Measurements from ENCODE around the gene RPS6KL1.

Gene RPS6KL1

DNA sequence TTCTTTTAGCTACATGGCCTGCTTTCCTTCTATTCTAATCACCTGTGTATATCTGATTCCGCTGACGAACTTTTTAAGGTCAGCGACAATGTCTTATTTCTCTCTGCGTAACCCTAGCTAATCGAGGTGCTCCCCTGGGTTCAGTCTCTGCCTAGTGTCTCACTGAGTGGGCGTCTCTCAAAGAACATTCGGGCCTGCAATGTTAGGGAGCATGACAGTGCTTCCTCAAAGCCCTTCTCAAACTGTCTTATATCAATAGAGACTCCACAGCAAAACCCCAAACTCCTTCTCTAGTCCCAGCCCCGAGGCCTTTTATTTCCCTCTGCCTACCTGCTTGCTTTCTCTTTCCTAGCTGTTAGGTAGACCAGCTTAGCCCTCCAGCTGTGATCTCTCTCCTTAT, 13.7 kb upstream of the RPS6KL1 start:
- Histone ChIP-seq H3K4me3 (ENCODE audit: low read length in 2 of 2) (no peak overlapping the region), H2BK5ac (ENCODE audit: low read length) (no peak overlapping the region), H3K27ac (replicated peaks; ENCODE audit: low read length) (no peak overlapping the region), H4K91ac (ENCODE audit: low read depth, low read length, poor library complexity) (no peak overlapping the region), H3K18ac (ENCODE audit: low read length) (no peak overlapping the region), H3K27me3 (ENCODE audit: control insufficient read depth in 3 of 3, insufficient read depth in 3 of 3, low read depth in 1 of 3, low read length in 3 of 3) (peaks cover 0 to 29% (median 0%) of the 10 kb centered on the region in 3 experiments), H2AFZ (ENCODE audit: low read length) (no peak overlapping the region), H3K4me1 (ENCODE audit: control insufficient read depth in 2 of 2, insufficient read depth in 1 of 2, low read depth in 1 of 2, low read length in 2 of 2) (peaks cover 9 to 12% of the 10 kb centered on the region in 2 donors), H3K23ac (ENCODE audit: low read depth, low read length, poor library complexity) (no peak overlapping the region), H3K14ac (ENCODE audit: low read length) (no peak overlapping the region), H2AK5ac (ENCODE audit: low read depth, low read length) (no peak overlapping the region), H3K4me2 (ENCODE audit: insufficient read depth, low read length, poor library complexity, severe bottlenecking) (no peak overlapping the region), H3K36me3 (replicated peaks in 1 of 2; ENCODE audit: control insufficient read depth in 2 of 2, insufficient read depth in 2 of 2, low read length in 2 of 2) (no peaks in the 10 kb centered on the region), H3K79me1 (ENCODE audit: low read depth, low read length) (no peaks in the 10 kb centered on the region), H3K9me3 (replicated peaks in 1 of 2; ENCODE audit: control insufficient read depth in 2 of 2, insufficient read depth in 1 of 2, low read depth in 1 of 2, low read length in 2 of 2) (no peaks in the 10 kb centered on the region), H3K4ac (ENCODE audit: low read length) (no peak overlapping the region), H4K8ac (ENCODE audit: low read depth, low read length) (no peak overlapping the region), H2BK12ac (ENCODE audit: low read length) (no peak overlapping the region), H3K9ac (ENCODE audit: low read depth, low read length, poor library complexity) (no peak overlapping the region), H2BK120ac (ENCODE audit: low read depth, low read length) (no peak overlapping the region), H2BK15ac (ENCODE audit: low read length) (no peak overlapping the region)
- no peak for DNase-seq (ENCODE audit: low spot score)
- WGBS, 2 donors (ENCODE audit: extremely low coverage in 2 of 2, insufficient read length in 2 of 2, insufficient replicate concordance in 1 of 2), result no CpG with 5 or more reads among the region's 8 CpGs

DNA sequence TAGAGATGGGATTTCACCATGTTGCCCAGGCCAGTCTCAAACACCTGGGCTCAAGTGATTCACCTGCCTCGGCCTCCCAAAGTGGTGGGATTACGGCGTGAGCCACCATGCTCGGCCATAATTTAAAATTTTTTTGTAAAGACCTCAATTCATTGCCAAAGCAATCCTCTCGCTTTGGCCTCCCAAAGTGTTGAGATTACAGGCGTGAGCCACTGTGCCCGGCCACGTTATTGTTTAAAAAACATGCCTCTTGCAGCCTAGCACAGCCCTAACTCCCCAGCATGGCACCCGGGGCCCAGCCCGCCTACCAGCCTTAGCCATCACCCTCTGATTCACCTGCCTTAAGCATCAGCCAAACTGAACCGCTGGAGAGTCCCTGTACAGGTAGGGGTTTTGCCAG, 13.1 kb upstream of the RPS6KL1 start:
- H4K91ac ChIP-seq (ENCODE audit: low read depth, low read length, poor library complexity), result no peak overlapping the region
- no CpG with 5 or more reads among the region's 11 CpGs for WGBS, 2 donors (ENCODE audit: extremely low coverage in 2 of 2, insufficient read length in 2 of 2, insufficient replicate concordance in 1 of 2)
- no peak overlapping the region for H2BK15ac ChIP-seq (ENCODE audit: low read length)
- H3K18ac ChIP-seq (ENCODE audit: low read length), result no peak overlapping the region
- H2BK120ac ChIP-seq (ENCODE audit: low read depth, low read length), result no peak overlapping the region
- no peak overlapping the region for H3K27ac ChIP-seq (replicated peaks; ENCODE audit: low read length)
- H3K79me1 ChIP-seq (ENCODE audit: low read depth, low read length), result no peaks in the 10 kb centered on the region
- no peaks in the 10 kb centered on the region for H3K9me3 ChIP-seq (replicated peaks in 1 of 2; ENCODE audit: control insufficient read depth in 2 of 2, insufficient read depth in 1 of 2, low read depth in 1 of 2, low read length in 2 of 2)
- H2BK12ac ChIP-seq (ENCODE audit: low read length), result no peak overlapping the region
- H3K14ac ChIP-seq (ENCODE audit: low read length), result no peak overlapping the region
- peaks cover 8 to 9% of the 10 kb centered on the region in 2 donors for H3K4me1 ChIP-seq (ENCODE audit: control insufficient read depth in 2 of 2, insufficient read depth in 1 of 2, low read depth in 1 of 2, low read length in 2 of 2)
- no peak overlapping the region for H2BK5ac ChIP-seq (ENCODE audit: low read length)
- peaks cover 0 to 29% (median 0%) of the 10 kb centered on the region in 3 experiments for H3K27me3 ChIP-seq (ENCODE audit: control insufficient read depth in 3 of 3, insufficient read depth in 3 of 3, low read depth in 1 of 3, low read length in 3 of 3)
- H2AK5ac ChIP-seq (ENCODE audit: low read depth, low read length), result no peak overlapping the region
- H3K23ac ChIP-seq (ENCODE audit: low read depth, low read length, poor library complexity), result no peak overlapping the region
- H4K8ac ChIP-seq (ENCODE audit: low read depth, low read length), result no peak overlapping the region
- H3K4ac ChIP-seq (ENCODE audit: low read length), result no peak overlapping the region
- no peak overlapping the region for H3K4me3 ChIP-seq (ENCODE audit: low read length in 2 of 2)
- no peak for DNase-seq (ENCODE audit: low spot score)
- H3K4me2 ChIP-seq (ENCODE audit: insufficient read depth, low read length, poor library complexity, severe bottlenecking), result no peak overlapping the region
- H2AFZ ChIP-seq (ENCODE audit: low read length), result no peak overlapping the region
- H3K9ac ChIP-seq (ENCODE audit: low read depth, low read length, poor library complexity), result no peak overlapping the region
- no peaks in the 10 kb centered on the region for H3K36me3 ChIP-seq (replicated peaks in 1 of 2; ENCODE audit: control insufficient read depth in 2 of 2, insufficient read depth in 2 of 2, low read length in 2 of 2)

DNA sequence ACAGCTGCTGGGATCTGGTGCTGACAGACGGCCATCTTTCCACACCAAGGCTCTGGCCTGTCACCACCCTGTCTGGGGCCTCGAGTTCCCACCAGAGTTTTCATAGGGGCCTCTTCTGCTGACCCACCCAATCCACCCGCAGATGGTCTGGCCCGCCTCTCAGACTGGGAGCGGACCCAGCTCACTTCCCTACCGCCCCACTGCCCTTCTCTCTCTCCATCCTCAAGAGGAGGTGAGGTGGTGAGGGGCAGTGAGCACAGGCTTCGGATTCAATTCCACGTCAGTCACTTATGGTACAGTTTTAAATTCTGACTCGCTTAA, 12.3 kb upstream of the RPS6KL1 start:
- no peak overlapping the region for H3K18ac ChIP-seq (ENCODE audit: low read length)
- H2AK5ac ChIP-seq (ENCODE audit: low read depth, low read length), result no peak overlapping the region
- peak overlapping the region; percentile 44 for H3K9ac ChIP-seq (ENCODE audit: low read depth, low read length, poor library complexity)
- H2BK120ac ChIP-seq (ENCODE audit: low read depth, low read length), result no peak overlapping the region
- H3K27me3 ChIP-seq (ENCODE audit: control insufficient read depth in 3 of 3, insufficient read depth in 3 of 3, low read depth in 1 of 3, low read length in 3 of 3), result peaks cover 0 to 29% (median 0%) of the 10 kb centered on the region in 3 experiments
- no peaks in the 10 kb centered on the region for H3K9me3 ChIP-seq (replicated peaks in 1 of 2; ENCODE audit: control insufficient read depth in 2 of 2, insufficient read depth in 1 of 2, low read depth in 1 of 2, low read length in 2 of 2)
- WGBS, 2 donors (ENCODE audit: extremely low coverage in 2 of 2, insufficient read length in 2 of 2, insufficient replicate concordance in 1 of 2), result no CpG with 5 or more reads among the region's 9 CpGs
- H2AFZ ChIP-seq (ENCODE audit: low read length), result peak overlapping the region; percentile 79
- H2BK15ac ChIP-seq (ENCODE audit: low read length), result no peak overlapping the region
- no peak overlapping the region for H3K4ac ChIP-seq (ENCODE audit: low read length)
- peak overlapping the region; percentile 41 for H2BK12ac ChIP-seq (ENCODE audit: low read length)
- peak overlapping the region; percentile 53 for H2BK5ac ChIP-seq (ENCODE audit: low read length)
- H4K91ac ChIP-seq (ENCODE audit: low read depth, low read length, poor library complexity), result no peak overlapping the region
- peaks cover 8 to 9% of the 10 kb centered on the region in 2 donors for H3K4me1 ChIP-seq (ENCODE audit: control insufficient read depth in 2 of 2, insufficient read depth in 1 of 2, low read depth in 1 of 2, low read length in 2 of 2)
- H3K36me3 ChIP-seq (replicated peaks in 1 of 2; ENCODE audit: control insufficient read depth in 2 of 2, insufficient read depth in 2 of 2, low read length in 2 of 2), result no peaks in the 10 kb centered on the region
- H3K4me2 ChIP-seq (ENCODE audit: insufficient read depth, low read length, poor library complexity, severe bottlenecking), result no peak overlapping the region
- no peak overlapping the region for H4K8ac ChIP-seq (ENCODE audit: low read depth, low read length)
- no peak overlapping the region for H3K4me3 ChIP-seq (ENCODE audit: low read length in 2 of 2)
- peak overlapping the region; percentile 38 for H3K14ac ChIP-seq (ENCODE audit: low read length)
- H3K27ac ChIP-seq (replicated peaks; ENCODE audit: low read length), result no peak overlapping the region
- no peaks in the 10 kb centered on the region for H3K79me1 ChIP-seq (ENCODE audit: low read depth, low read length)
- no peak for DNase-seq (ENCODE audit: low spot score)
- no peak overlapping the region for H3K23ac ChIP-seq (ENCODE audit: low read depth, low read length, poor library complexity)

DNA sequence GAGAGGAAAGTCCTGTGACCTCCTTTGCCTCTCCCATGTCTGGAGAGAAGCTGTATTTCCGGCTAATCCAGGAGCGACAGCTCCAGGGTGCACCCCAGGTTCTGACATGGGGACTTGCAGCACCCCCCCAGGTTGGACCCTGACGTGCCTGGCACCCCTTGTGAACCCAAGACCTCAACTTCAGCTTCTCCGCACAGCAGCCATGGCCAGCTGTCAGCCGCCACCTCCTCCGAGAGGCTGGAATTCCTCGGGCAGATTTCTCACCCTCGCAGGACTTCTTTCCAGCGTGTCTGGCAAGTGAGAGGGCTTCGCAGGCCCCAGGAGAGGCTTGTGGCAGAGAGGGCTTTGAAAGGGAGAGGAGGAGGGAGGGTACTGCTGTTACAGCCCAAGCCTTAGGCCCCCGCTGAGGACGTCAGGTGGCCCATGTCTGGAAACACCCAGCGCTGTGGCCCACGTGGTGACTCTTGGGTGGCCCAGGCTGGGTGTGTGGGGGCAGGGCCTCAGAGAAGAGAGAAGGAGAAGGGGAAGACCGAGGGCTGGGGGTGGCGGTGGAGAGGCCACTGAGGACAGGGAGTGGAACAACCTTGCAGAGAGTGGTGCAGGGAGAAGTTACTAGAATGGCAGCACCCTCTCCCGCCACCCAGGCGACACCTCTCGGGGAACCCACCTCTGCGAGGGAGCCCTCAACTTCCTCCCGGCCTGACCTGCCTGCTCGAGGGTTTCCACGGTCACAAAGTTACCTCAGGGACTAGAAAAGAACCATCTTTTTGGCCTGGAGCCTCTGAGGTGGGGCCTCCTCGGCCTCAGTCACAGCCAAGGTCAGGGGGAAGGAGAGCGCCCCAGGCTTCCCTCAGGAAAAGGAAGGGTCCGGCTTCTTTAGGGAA, 11.7 kb upstream of the RPS6KL1 start:
- Histone ChIP-seq H2BK12ac (ENCODE audit: low read length) (peak overlapping the region; percentile 41), H3K9ac (ENCODE audit: low read depth, low read length, poor library complexity) (no peak overlapping the region), H3K4me2 (ENCODE audit: insufficient read depth, low read length, poor library complexity, severe bottlenecking) (no peak overlapping the region), H3K14ac (ENCODE audit: low read length) (peak overlapping the region; percentile 38), H3K4me1 (ENCODE audit: control insufficient read depth in 2 of 2, insufficient read depth in 1 of 2, low read depth in 1 of 2, low read length in 2 of 2) (peaks cover 4 to 8% of the 10 kb centered on the region in 2 donors), H3K4me3 (ENCODE audit: low read length in 2 of 2) (peak overlapping the region in 1 of 2 donors; percentile 11), H4K8ac (ENCODE audit: low read depth, low read length) (no peak overlapping the region), H3K27ac (replicated peaks; ENCODE audit: low read length) (no peak overlapping the region), H2AK5ac (ENCODE audit: low read depth, low read length) (no peak overlapping the region), H4K91ac (ENCODE audit: low read depth, low read length, poor library complexity) (no peak overlapping the region), H3K9me3 (replicated peaks in 1 of 2; ENCODE audit: control insufficient read depth in 2 of 2, insufficient read depth in 1 of 2, low read depth in 1 of 2, low read length in 2 of 2) (no peaks in the 10 kb centered on the region), H2AFZ (ENCODE audit: low read length) (peak overlapping the region; percentile 79), H3K23ac (ENCODE audit: low read depth, low read length, poor library complexity) (peak overlapping the region; percentile 8), H3K36me3 (replicated peaks in 1 of 2; ENCODE audit: control insufficient read depth in 2 of 2, insufficient read depth in 2 of 2, low read length in 2 of 2) (no peaks in the 10 kb centered on the region), H2BK120ac (ENCODE audit: low read depth, low read length) (no peak overlapping the region), H2BK15ac (ENCODE audit: low read length) (peak overlapping the region; percentile 15), H3K79me1 (ENCODE audit: low read depth, low read length) (no peaks in the 10 kb centered on the region), H3K27me3 (ENCODE audit: control insufficient read depth in 3 of 3, insufficient read depth in 3 of 3, low read depth in 1 of 3, low read length in 3 of 3) (peaks cover 0 to 29% (median 0%) of the 10 kb centered on the region in 3 experiments), H3K4ac (ENCODE audit: low read length) (no peak overlapping the region), H3K18ac (ENCODE audit: low read length) (peak overlapping the region; percentile 65), H2BK5ac (ENCODE audit: low read length) (peak overlapping the region; percentile 53)
- WGBS, 2 donors (ENCODE audit: extremely low coverage in 2 of 2, insufficient read length in 2 of 2, insufficient replicate concordance in 1 of 2), result no CpG with 5 or more reads among the region's 26 CpGs
- DNase-seq (ENCODE audit: low spot score), result no peak
